Measurements from ENCODE around the gene EGFR.

The EGFR gene

DNA sequence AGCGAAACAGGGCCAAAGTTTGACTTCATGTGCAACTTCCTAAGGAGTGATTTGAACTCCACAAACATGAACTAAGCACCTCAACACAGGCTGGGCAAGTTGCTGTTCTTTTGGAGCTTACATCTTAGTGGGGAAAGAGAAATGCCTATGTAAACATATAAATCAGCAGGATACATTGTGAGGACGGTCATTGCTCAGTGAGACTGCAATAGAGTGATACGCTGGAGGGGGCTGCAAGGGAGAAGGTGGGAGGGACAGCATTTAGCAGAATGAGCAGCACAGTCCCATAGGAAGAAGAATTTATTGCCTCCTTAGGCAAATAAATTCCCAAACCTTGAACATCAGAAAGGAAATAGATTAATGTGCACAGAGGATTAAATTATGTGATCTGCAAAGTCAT, 90.0 kb downstream of the EGFR start:
- DNase-seq = no peak
- H3K27ac ChIP-seq = no peak overlapping the region
- H3K4me3 ChIP-seq (ENCODE audit: low read depth, low read length) = no peak overlapping the region
- H3K36me3 ChIP-seq (replicated peaks) = no peaks in the 10 kb centered on the region
- H3K27me3 ChIP-seq (replicated peaks) = no peaks in the 10 kb centered on the region
- no peak for TF ChIP-seq CTCF (IDR thresholded peaks at IDR 0.05; ENCODE audit: low read depth, low read length, missing control alignments)
- in situ Hi-C loops (cut with HindIII; ENCODE audit: low pct_ligation_motif_present, low sequenced_read_pairs) = no loop called here

GRCh38 chr7:55109404-55110167, 90.8 kb downstream of the EGFR start:
- H3K36me3 ChIP-seq (replicated peaks) = no peaks in the 10 kb centered on the region
- no peaks in the 10 kb centered on the region for H3K27me3 ChIP-seq (replicated peaks)
- H3K27ac ChIP-seq = peak overlapping the region; percentile 55
- in situ Hi-C loops (cut with HindIII; ENCODE audit: low pct_ligation_motif_present, low sequenced_read_pairs) = no loop called here
- no peak for TF ChIP-seq CTCF (IDR thresholded peaks at IDR 0.05; ENCODE audit: low read depth, low read length, missing control alignments)
- DNase-seq = no peak
- H3K4me3 ChIP-seq (ENCODE audit: low read depth, low read length) = no peak overlapping the region

DNA sequence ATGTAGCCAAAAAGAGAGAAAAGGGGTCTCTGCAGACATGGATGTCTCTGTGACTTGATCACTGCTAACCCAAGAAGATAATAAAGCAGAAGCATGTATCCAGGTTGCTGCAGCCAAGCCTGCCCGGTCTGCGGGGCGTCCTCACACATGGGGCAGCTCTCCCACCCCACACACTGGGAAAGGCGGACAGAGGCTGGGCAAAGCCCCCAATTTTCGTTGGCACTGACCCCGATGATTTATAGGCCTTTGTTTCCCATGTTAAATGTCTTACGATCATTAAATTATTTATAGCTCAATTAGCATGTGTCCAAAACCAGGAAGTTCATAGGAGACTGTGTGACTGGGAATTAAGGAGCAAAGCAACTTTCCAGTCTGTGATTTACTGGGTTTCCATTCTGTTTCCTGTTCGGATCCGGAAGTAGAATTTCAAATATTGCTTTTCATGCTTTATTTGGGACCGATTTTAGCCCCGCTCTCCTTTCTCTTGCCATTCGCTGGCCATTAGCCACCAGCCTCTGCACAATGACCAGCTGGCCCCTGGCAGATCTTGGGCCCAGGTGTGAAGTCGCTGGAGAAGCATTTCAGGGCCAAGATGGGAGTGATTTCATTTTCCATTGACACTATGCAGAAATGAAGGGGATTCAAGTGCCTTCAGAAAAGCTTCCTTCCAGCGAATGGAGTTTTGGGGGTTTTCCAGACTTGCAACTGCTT, 91.6 kb downstream of the EGFR start:
- H3K4me3 ChIP-seq (ENCODE audit: low read depth, low read length) = no peak overlapping the region
- in situ Hi-C loops (cut with HindIII; ENCODE audit: low pct_ligation_motif_present, low sequenced_read_pairs) = no loop called here
- H3K27ac ChIP-seq = peak overlapping the region; percentile 14
- no peaks in the 10 kb centered on the region for H3K36me3 ChIP-seq (replicated peaks)
- no peaks in the 10 kb centered on the region for H3K27me3 ChIP-seq (replicated peaks)
- no peak for DNase-seq
- TF ChIP-seq CTCF (IDR thresholded peaks at IDR 0.05; ENCODE audit: low read depth, low read length, missing control alignments) = no peak

DNA sequence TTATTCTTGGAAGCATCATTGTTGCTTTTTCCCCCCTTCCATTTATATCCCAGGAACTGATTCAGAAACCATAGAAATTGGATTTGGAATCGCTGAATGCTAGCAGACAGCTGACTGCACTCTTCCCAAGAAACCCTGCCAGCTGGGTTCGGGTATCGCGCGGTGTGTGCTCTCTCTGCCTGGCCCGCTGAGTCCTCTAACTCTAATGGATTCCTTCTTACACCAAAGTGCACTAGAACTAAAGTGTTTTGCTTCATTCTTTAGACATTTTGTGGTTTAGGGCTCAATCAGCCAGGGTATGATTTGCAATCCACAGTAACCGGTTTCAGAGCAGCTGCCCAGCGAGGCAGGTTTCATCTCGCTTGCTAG, 92.2 kb downstream of the EGFR start:
- no peak overlapping the region for H3K4me3 ChIP-seq (ENCODE audit: low read depth, low read length)

GRCh38 chr7:55112056-55112455, 93.2 kb downstream of the EGFR start:
- Histone ChIP-seq H3K27ac (no peak overlapping the region), H3K36me3 (replicated peaks) (no peaks in the 10 kb centered on the region), H3K27me3 (replicated peaks) (no peaks in the 10 kb centered on the region), H3K4me3 (ENCODE audit: low read depth, low read length) (no peak overlapping the region)
- DNase-seq = no peak
- no peak for TF ChIP-seq CTCF (IDR thresholded peaks at IDR 0.05; ENCODE audit: low read depth, low read length, missing control alignments)
- in situ Hi-C loops (cut with HindIII; ENCODE audit: low pct_ligation_motif_present, low sequenced_read_pairs) = no loop called here

More for the DNA sequence above, 92.2 kb downstream of the EGFR start:
- Histone ChIP-seq H3K27ac (no peak overlapping the region), H3K36me3 (replicated peaks) (no peaks in the 10 kb centered on the region), H3K27me3 (replicated peaks) (no peaks in the 10 kb centered on the region)
- TF ChIP-seq CTCF (IDR thresholded peaks at IDR 0.05; ENCODE audit: low read depth, low read length, missing control alignments) = no peak
- in situ Hi-C loops (cut with HindIII; ENCODE audit: low pct_ligation_motif_present, low sequenced_read_pairs) = no loop called here
- no peak for DNase-seq

Data from brain microvascular endothelial cell (primary cell).